ENCODE results near the gene MARCHF7.
"Not testable (repeated sequence)": the region's sequence is repeated elsewhere in the genome, so short reads cannot be mapped to it uniquely, and the experiment has no call there.

The MARCHF7 gene, protein sequence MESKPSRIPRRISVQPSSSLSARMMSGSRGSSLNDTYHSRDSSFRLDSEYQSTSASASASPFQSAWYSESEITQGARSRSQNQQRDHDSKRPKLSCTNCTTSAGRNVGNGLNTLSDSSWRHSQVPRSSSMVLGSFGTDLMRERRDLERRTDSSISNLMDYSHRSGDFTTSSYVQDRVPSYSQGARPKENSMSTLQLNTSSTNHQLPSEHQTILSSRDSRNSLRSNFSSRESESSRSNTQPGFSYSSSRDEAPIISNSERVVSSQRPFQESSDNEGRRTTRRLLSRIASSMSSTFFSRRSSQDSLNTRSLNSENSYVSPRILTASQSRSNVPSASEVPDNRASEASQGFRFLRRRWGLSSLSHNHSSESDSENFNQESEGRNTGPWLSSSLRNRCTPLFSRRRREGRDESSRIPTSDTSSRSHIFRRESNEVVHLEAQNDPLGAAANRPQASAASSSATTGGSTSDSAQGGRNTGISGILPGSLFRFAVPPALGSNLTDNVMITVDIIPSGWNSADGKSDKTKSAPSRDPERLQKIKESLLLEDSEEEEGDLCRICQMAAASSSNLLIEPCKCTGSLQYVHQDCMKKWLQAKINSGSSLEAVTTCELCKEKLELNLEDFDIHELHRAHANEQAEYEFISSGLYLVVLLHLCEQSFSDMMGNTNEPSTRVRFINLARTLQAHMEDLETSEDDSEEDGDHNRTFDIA

DNA sequence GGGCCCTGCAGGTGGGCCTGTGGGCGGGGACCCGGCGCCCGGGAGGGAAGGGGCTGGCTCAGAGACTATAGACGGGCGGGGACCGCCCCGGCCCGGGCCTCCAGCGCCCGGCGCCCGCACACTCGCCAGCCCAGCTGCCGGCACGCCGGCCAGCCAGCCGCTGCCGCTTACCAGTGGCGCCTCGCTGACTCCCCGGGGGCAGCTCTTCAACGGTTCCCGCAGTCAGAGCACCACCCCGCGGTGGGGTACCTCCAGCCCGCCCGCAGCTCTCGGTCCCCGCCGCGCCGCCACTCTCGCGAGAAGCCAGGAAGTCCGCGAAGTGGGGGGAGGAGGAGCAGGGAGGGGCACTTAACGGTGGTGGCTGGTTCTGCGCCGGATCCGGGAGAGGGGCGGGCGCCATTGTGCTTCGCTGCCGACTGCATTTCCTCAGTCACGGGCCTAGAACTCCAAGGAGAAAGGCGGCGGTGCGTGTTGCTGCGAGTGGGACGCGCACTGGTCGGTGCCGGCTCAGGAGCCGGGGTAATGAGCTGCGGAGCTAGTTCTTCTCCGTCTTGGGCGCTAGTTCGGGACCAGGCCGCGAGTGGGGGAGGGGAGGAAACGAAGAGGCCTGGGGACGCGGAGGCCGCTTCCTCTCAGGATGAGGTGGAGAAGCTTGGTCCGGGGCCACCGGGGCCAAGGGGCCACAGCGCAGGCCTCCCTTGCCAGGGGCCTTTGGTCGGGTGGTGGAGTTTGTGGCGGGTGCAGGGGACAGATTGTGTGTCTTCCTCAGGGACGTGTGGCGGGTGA, at the start of gene MARCHF7:
Gene MARCHF7, plus strand, starts transcription at position 364 of the 786 bp plus-strand sequence. CDS start 16,517 bp downstream, outside the sequence.
- peak; percentile 97 for DNase-seq (ENCODE audit: low spot score)

DNA sequence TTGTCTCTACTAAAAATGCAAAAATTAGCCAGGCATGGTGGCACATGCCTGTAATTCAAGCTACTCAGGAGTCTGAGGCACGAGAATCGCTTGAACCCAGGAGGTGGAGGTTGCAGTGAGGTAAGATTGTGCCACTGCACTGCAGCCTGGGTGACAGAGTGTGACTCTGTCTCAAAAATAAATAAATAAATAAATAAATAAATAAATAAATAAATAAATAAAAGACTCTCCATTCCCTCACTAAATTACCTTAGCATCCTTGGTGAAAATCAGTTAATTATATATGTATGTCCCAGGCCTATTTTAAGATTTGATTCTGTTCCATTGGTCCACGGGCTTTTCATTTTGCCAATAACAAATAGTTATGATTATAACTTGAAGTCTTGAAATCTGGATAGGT, 44.9 kb upstream of the MARCHF7 start:
- not testable (repeated sequence) for DNase-seq (ENCODE audit: low spot score)

DNA sequence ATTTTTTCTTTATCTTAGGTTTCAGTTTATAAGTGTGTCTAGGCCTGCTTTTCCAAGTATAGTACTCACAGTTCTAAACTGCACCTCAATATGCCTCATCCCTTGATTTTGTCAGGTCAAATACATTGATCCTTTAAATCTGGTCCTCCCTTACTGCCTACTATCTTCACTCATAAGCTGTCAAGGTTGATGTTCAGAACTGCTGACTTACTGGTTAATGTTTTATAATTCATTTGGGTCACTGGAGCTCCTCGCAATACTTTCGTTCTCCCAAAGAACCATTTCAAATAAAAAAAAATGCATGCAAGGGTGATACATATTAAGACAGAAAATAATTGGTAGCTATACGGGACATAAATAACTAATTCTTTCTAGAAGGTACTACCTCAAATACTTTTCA, 41.3 kb upstream of the MARCHF7 start:
- no peak for DNase-seq (ENCODE audit: low spot score)

DNA sequence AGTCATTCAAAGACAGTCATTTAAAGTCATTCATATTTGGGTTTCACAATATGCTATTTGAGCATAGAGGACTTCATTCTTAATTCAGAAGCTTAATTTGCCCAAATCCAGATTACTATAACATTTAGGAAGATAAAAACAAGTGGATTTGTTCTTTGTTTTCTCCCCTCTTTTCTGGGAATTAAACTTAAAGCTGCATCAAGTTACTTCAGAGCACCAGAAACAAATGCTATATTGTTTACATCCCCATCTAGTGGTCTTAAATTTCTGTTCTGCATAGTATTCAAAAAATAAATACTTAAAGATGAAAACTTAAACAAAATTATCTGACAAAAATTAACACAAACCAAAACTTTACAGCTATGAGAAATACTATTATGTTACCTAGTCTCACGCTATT, 34.7 kb upstream of the MARCHF7 start:
- no peak for DNase-seq (ENCODE audit: low spot score)

DNA sequence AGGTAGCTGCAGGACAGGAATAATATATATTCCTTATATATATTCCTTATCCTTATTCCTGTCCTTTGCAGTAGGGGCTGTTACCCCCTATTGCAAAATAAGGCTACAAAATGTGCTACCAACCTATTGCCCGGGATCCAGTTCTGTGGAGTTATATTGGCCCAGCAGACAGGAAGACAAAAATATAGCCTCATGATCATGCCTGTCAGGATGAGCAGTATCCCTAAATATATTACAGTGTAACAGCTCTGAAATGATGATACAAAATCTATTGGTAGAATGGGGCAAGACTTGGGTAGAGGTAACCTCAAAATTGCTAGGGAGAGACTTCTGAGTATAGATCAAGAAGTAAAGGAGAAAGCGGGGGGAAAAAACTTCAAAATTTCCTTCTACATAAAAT, 31.6 kb upstream of the MARCHF7 start:
- no peak for DNase-seq (ENCODE audit: low spot score)

DNA sequence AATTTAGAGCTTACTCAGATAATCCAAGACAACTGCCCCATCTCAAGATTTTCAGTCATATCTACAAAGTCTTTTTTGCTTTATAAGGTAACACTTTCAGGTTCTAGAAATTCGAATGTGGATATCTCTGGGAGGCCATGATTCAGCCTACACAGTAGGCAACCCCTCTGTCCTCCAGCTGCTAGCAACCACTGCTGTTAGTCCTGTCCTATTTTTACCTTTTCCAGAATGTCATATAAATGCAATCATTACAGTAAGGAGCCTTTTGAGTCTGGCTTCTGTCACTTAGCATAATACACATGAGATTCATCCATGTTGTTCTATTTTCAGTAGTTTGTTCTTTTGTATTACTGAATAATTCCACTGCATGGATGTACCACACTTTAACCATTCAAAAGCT, 28.5 kb upstream of the MARCHF7 start:
- no peak for DNase-seq (ENCODE audit: low spot score)

- DNase-seq (ENCODE audit: low spot score), result no peak
Observed at GRCh38 chr2:159684796-159685195, 27.5 kb upstream of the MARCHF7 start.

GRCh38 chr2:159694500-159695040, 17.7 kb upstream of the MARCHF7 start:
- DNase-seq (ENCODE audit: low spot score), result no peak

- no peak for DNase-seq (ENCODE audit: low spot score)
Observed at GRCh38 chr2:159695795-159696448, 16.4 kb upstream of the MARCHF7 start.

DNA sequence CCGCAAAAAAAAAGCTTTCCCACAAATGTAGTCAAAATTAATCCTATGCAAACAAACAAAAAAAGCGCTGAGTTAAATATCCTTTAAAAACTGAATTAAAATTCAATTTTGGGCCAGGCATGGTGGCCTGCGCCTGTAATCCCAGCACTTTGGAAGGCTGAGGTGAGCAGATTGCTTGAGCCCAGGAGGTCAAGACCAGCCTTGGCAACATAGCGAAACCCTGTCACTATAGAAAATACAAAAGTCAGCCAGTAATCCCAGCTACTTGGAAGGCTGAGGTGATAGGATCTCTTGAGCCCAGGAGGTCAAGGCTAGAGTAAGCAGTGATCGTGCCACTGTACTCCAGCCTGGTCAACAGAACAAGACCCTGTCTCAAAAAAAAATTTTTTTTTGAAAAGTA, 8.8 kb upstream of the MARCHF7 start:
- DNase-seq (ENCODE audit: low spot score), result no peak

GRCh38 chr2:159706385-159706980, 5.8 kb upstream of the MARCHF7 start:
- no peak for DNase-seq (ENCODE audit: low spot score)

DNA sequence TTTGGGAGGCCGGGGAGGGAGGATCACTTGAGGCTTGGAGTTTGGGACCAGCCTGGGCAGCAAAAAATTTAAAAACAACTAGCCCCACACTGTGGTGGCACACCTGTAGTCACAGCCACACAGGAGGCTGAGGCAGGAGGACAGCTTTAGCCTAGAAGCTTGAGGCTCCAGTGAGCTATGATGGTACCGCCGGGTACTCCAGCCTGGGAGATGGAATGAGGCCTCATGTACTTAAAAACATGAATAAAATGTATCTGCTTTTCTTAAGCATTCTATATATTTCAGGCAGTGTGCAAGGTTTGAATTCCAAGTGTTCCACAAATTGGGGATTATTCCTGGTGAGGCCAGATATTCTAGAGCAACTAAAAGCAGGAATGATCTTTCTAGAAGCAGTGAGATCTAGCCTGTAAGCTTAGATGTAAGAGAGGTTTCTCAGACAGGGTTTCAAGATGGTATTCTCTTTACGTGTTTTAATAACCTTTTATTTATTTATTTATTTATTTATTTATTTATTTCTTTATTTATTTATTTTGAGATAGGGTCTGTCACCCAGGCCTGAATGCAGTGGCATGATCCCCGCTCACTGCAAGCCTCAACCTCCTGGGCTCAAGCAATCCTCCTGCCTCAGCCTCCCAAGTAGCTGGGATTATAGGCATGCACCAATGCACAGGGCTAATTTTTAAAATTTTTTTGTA, 4.1 kb upstream of the MARCHF7 start:
- DNase-seq (ENCODE audit: low spot score), result no peak

DNA sequence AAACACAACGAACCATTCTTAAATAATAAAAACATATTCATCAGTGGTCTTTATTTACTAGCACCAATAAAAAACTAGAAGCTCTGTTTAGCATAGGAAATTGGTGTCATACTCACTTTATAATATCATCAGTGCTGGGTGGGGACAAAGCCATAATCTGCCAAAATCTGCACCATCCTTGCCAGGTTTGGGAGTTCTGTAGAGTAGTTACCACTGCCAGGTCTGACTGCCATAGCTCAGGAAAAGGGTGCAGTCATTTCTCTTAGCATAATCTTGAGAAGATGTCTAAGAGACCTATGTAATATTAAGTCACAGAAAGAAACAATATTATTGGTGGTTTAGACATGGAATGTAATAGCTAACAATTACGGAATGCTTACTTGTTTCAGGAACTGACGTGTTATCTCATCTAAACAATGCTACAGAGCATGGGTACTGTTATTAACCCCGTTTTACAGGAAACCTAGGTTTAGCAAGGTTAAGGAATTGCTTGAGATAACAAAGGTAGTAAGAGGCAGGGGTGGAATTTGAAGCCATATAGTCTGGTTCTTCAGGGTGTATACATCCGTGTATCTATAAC, 1.6 kb upstream of the MARCHF7 start:
- DNase-seq (ENCODE audit: low spot score), result no peak

GRCh38 chr2:159711562-159712142, 654 bp upstream of the MARCHF7 start:
- DNase-seq (ENCODE audit: low spot score), result no peak

DNA sequence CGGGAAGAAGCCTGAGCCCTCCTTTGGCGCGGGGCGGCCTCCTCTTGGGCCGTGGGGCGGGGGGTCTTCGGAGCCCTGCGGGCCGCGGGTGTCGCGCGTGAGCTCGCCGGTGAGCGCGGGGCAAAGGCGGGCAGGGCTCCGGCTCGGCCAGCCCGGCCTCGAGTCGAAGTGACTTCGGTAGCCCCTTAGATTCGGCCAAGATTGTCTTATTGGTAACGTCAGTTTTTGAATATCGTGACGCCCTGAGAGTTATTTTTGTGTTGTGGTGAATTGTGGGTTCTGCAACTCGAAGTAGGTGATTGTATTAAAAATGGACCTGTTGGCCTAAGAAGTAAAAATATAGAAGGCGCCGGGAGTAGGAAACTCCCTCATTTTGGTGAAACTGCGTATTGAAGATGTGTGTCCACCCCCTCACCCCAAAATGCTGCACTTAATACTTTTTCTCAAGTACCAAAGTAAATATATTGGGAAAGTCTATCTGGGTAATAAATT, 669 bp downstream of the MARCHF7 start:
- DNase-seq (ENCODE audit: low spot score), result peak; percentile 36

DNA sequence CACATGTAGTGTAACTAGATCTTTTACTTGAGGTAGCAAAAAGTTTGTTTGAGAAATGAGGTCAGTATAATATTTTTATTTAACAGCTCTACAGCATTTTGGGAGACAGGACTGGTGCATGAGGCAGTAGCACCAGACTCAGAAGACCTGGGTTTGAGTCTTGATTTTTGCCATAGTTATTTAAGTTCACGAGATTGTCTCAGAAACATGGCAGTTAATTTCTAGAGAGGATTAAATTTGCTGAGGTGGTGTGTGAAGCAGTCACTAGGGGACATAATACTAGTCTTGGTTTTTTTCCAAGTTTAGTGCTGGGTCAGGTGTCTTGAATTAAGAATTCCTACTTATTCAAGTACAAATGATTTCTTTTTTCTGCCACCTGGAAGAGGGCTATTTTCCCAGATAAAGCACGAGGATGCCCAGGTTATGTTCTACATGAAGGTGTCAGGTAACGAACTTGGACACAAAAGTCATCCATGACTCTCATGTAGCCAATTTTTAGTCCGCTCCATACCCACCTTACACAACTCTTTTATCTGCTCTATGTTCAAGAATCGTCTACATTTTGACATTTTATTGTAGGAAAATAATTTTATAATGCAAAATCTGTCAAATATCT, 1.4 kb downstream of the MARCHF7 start:
- DNase-seq (ENCODE audit: low spot score), result no peak

DNA sequence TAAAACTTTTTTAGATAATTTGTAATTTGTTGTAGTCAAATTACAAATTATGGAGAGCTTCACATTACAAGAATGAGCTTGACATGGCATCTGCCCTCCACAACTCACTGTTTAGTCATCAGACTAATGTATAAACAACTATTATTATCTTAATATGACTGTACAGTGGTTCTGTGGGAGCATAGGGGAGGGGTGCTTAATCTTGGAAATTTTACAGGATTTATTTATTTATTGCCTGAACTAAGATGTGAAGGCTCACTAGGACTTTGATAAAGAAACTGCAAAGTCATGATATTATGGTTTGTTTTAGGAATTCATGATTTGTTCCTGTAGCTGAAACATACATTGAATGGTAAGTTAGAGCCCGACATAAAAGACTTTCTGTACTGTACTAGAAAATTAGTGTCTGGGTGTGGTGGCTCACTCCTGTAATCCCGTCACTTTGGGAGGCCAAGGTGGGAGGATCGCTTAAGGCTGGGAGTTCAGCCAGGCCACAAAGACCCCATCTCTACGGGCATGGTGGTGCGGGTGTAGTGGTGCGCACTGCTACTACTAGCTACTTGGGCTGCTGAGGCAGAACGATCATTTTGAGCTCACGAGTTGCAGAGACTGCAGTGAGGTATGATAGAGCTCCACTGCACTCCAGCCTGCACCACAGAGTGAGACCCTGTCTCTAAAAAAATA, 2.1 kb downstream of the MARCHF7 start:
- DNase-seq (ENCODE audit: low spot score), result no peak

DNA sequence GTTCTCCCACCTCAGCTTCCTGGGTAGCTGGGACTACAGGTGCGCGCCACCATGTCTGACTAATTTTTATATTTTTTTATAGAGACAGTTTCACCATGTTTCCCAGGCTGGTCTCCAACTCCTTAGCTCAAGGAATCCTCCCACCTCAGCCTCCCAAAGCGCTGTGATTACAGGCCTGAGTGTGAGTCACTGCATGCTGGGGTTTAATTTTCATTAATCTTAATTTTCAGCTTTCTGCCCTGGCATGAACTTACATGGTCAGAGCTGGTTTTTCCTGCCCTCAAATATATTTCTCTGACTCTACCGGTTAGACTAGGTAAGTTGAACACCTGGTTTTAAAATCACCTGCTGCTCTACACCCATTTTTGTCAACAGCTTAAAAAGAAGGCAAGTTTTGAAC, 3.1 kb downstream of the MARCHF7 start:
- no peak for DNase-seq (ENCODE audit: low spot score)

GRCh38 chr2:159716409-159716808, 4.1 kb downstream of the MARCHF7 start:
- DNase-seq (ENCODE audit: low spot score), result not testable (repeated sequence)
